H1 (cell line): ENCODE data around the gene PLSCR3. TPM values are rescaled to one million over a fixed set of nuclear protein-coding genes. Genes with fewer than 3 reads are reported as not detected.

Experiments used
- CEBPB ChIP-seq: IDR thresholded peaks from 2 replicates; pipeline ENCODE4 v1.6.1; 2012; ENCODE audit warnings: low read depth, low read length
- KDM1A ChIP-seq: fragments of 200-600, 300-600 bp; sonication (generic); IDR thresholded peaks from 2 replicates; pipeline ENCODE4 v1.7.1; 2016; ENCODE audit warnings: mild to moderate bottlenecking, low read length, borderline replicate concordance
- NRF1 ChIP-seq: IDR thresholded peaks from 2 replicates; pipeline ENCODE4 v1.6.1; 2011; ENCODE audit warnings: mild to moderate bottlenecking, low read depth, low read length, improper control_type of control experiment
- RBBP5 ChIP-seq: IDR thresholded peaks from 2 replicates; pipeline ENCODE4 v1.7.1; 2012; ENCODE audit warnings: low read depth, mild to moderate bottlenecking, inconsistent platforms, low read length, moderate library complexity, borderline replicate concordance
- RNF2 ChIP-seq: fragments of 200-900, 300-1000 bp; sonication (generic); IDR thresholded peaks from 2 replicates; pipeline ENCODE4 v1.7.1; 2016; ENCODE audit warnings: borderline replicate concordance, low read depth, mild to moderate bottlenecking, antibody characterized with exemption, low read length; ENCODE audit not compliant: poor library complexity, severe bottlenecking; ENCODE audit errors: missing control alignments
- SP4 ChIP-seq: IDR thresholded peaks from 2 replicates; pipeline ENCODE4 v1.6.1; 2012; ENCODE audit warnings: low read length, inconsistent platforms
- polyA plus RNA-seq, 7 experiments: library from polyadenylated mRNA; depleted of rRNA in 3 of 7; stranded (reverse) in 5 of 7; unstranded in 2 of 7; fragments of >200 nt in 5 of 7; fragments of 200-250 nt in 2 of 7; gene quantifications; 1 replicate in 5 of 7; 2 replicates in 1 of 7; 4 replicates in 1 of 7; pipeline versions ENCODE4 v1.2.1 to v1.2.3, GENCODE V29; 2011 to 2013; ENCODE audit warnings: missing spikeins in 2 of 7, mixed read lengths in 2 of 7
- total RNA-seq: library from RNA; stranded (reverse); fragmentation: NEBNext Ultra II Directional; extraction: Animal tissue kit (Norgen Biotek cat#: 25700); gene quantifications from 2 replicates; pipeline ENCODE4 v1.2.1, GENCODE V29; 2021

Gene PLSCR3
- total and polyA plus RNA-seq, 2 of the 8 experiments (the other 6 are each of a cell fraction or from before 2014, with no cell fraction given), result 36.1 to 38.7 TPM

DNA sequence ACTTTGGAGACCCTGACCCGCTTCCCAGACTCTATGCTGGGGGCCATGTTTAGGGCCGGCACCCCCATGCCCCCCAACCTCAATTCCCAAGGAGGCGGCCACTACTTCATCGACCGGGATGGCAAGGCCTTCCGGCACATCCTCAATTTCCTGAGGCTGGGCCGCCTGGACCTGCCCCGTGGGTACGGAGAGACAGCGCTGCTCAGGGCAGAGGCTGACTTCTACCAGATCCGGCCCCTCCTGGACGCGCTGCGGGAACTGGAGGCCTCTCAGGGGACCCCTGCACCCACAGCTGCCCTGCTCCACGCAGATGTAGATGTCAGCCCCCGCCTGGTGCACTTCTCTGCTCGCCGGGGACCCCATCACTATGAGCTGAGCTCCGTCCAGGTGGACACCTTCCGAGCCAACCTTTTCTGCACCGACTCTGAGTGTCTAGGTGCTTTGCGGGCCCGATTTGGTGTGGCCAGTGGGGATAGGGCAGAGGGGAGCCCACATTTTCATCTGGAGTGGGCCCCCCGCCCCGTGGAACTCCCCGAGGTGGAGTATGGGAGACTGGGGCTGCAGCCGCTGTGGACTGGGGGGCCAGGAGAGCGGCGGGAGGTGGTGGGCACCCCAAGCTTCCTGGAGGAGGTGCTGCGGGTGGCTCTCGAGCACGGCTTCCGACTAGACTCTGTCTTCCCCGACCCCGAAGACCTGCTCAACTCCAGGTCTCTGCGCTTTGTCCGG lies 41.3 kb downstream of the PLSCR3 start (continued):
- TF ChIP-seq RNF2, result no peak
- no peak for TF ChIP-seq KDM1A
- TF ChIP-seq CEBPB, result no peak
- TF ChIP-seq SP4, result no peak
- no peak for TF ChIP-seq RBBP5
- TF ChIP-seq NRF1, result no peak
